Measurements from ENCODE around the gene RUBCNL. TPM values are rescaled to one million over a fixed set of nuclear protein-coding genes. Genes with fewer than 3 reads are reported as not detected.

RUBCNL gene
- total RNA-seq, 1 donor from 2014 or later = 3.5 TPM

GRCh38 chr13:46361276-46361934 lies 25.6 kb downstream of the RUBCNL start:
- TF ChIP-seq CTCF (IDR thresholded peaks at IDR 0.05) = no peak
- H3K4me1 ChIP-seq = no peaks in the 10 kb centered on the region
- no peak overlapping the region for H3K27ac ChIP-seq
- no peak overlapping the region for H3K4me3 ChIP-seq
- H3K9me3 ChIP-seq = no peaks in the 10 kb centered on the region
- ATAC-seq (no peak), DNase-seq (no peak)
- intact Hi-C loops (cut with DNase I) = no loop called here
- H3K36me3 ChIP-seq = no peaks in the 10 kb centered on the region
- H3K27me3 ChIP-seq (ENCODE audit: low read depth) = no peaks in the 10 kb centered on the region

DNA sequence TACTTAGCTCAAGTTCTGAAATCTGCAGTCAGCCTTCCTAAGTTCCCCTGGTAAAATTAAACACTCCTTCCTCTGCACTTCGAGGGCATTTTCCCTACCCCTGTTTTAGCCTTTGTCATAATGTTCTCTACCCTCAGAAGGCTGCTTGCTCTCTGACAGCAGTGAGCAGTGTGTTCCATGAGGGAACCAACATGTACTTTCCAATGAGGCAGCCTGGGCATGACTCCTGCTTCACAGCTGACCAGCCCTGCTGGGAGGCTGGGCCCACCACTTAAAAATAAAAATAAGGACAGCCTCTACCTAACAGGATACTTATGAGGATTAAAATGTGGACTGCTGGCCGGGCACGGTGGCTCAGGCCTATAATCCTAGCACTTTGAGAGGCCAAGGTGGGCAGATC lies 26.4 kb downstream of the RUBCNL start:
- Histone ChIP-seq H3K36me3 (no peaks in the 10 kb centered on the region), H3K4me3 (no peak overlapping the region), H3K27ac (no peak overlapping the region), H3K9me3 (no peaks in the 10 kb centered on the region), H3K4me1 (no peaks in the 10 kb centered on the region), H3K27me3 (ENCODE audit: low read depth) (no peaks in the 10 kb centered on the region)
- intact Hi-C loops (cut with DNase I) = no loop called here
- no peak for DNase-seq
- no peak for TF ChIP-seq CTCF (IDR thresholded peaks at IDR 0.05)
- no peak for ATAC-seq

- H3K4me1 ChIP-seq = no peaks in the 10 kb centered on the region
- DNase-seq (no peak), ATAC-seq (no peak)
- no peak overlapping the region for H3K4me3 ChIP-seq
- intact Hi-C loops (cut with DNase I) = no loop called here
- no peaks in the 10 kb centered on the region for H3K27me3 ChIP-seq (ENCODE audit: low read depth)
- H3K36me3 ChIP-seq = no peaks in the 10 kb centered on the region
- H3K27ac ChIP-seq = no peak overlapping the region
- no peak for TF ChIP-seq CTCF (IDR thresholded peaks at IDR 0.05)
- no peaks in the 10 kb centered on the region for H3K9me3 ChIP-seq
Observed at GRCh38 chr13:46359714-46360113, 27.3 kb downstream of the RUBCNL start.

GRCh38 chr13:46355901-46356590 lies 31.0 kb downstream of the RUBCNL start:
- Histone ChIP-seq H3K9me3 (no peaks in the 10 kb centered on the region), H3K4me1 (no peaks in the 10 kb centered on the region), H3K27me3 (ENCODE audit: low read depth) (no peaks in the 10 kb centered on the region), H3K4me3 (no peak overlapping the region), H3K27ac (no peak overlapping the region), H3K36me3 (no peaks in the 10 kb centered on the region)
- no peak for TF ChIP-seq CTCF (IDR thresholded peaks at IDR 0.05)
- intact Hi-C loops (cut with DNase I) = no loop called here
- no peak for DNase-seq
- ATAC-seq = no peak

DNA sequence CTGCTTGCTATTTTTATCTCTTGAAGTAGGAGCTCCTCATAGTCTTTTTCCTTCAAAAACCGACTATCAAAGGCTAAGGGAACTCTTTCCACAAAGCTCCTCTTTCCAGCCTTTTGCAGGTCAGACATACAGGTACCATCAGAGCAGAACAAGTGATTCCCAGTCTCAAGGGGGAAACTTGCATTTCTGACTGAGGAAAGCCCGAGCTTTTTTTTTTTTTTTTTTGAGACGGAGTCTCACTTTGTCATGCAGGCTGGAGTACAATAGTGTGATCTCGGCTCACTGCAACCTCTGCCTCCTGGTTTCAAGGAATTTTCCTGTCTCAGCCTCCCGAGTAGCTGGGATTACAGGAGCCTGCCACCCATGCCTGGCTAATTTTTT lies 32.0 kb downstream of the RUBCNL start:
- no peak for DNase-seq
- Histone ChIP-seq H3K36me3 (no peaks in the 10 kb centered on the region), H3K4me3 (no peak overlapping the region), H3K9me3 (no peaks in the 10 kb centered on the region), H3K4me1 (no peaks in the 10 kb centered on the region), H3K27ac (no peak overlapping the region), H3K27me3 (ENCODE audit: low read depth) (no peaks in the 10 kb centered on the region)
- ATAC-seq = no peak
- intact Hi-C loops (cut with DNase I) = no loop called here
- no peak for TF ChIP-seq CTCF (IDR thresholded peaks at IDR 0.05)

Measured in lower lobe of right lung (tissue), 2 donors.